HepG2 (cell line): ENCODE data around the gene DENND4A. TPM values are rescaled to one million over a fixed set of nuclear protein-coding genes. Genes with fewer than 3 reads are reported as not detected.

ENCODE experiments used
- ATAC-seq: fragments of 200-7000 bp; cut with Tn5 transposase; 3 replicates; pipeline ENCODE4 v1.9.1; 2020; ENCODE audit warnings: mild to moderate bottlenecking, moderate library complexity
- BruUV-seq: library from RNA; stranded (reverse); fragments of 400-500 nt; replicated peaks from 2 replicates; lab custom pipeline; 2021; lab: Mats Ljungman, UMichigan
- CTCF ChIA-PET: fragments of 300-600 bp; formaldehyde crosslinking; extraction: SDS; loops from one replicate; lab custom pipeline; 2021; ENCODE audit warnings: low total read pairs, inconsistent platforms, low intra/inter-chr PET ratio; lab: Yijun Ruan, JAX
- POLR2A ChIA-PET: fragments of 350-600 bp; sonication (Branson Sonifier 250); formaldehyde crosslinking; loops from one replicate; lab custom pipeline; 2020; ENCODE audit warnings: antibody characterized with exemption, inconsistent platforms; lab: Yijun Ruan, JAX
- DNase-seq: peaks from one replicate; pipeline ENCODE4 v3.0.0-alpha.2; 2015; ENCODE audit warnings: low spot score
- FAIRE-seq: peaks from 3 replicates; lab custom pipeline; 2011; peaks lifted over from hg19 to GRCh38; lab: Jason Lieb, UNC
- H2AFZ ChIP-seq: one replicate; pipeline ENCODE4 v1.6.1; 2011; ENCODE audit warnings: low read length, inconsistent platforms
- H3K27ac ChIP-seq: fragments of 300-600 bp; 3 replicates; pipeline ENCODE4 v1.8.0; 2011; ENCODE audit warnings: mixed run types, mild to moderate bottlenecking, mixed read lengths, low read length, inconsistent platforms; ENCODE audit not compliant: insufficient read depth; ENCODE audit errors: extremely low read length
- H3K27me3 ChIP-seq, 2 experiments: fragments of 200-600 bp in 1 of 2; 2 replicates in 1 of 2; 3 replicates in 1 of 2; pipeline versions ENCODE4 v1.6.0 to v1.8.0; 2011; ENCODE audit warnings: low read length in 2 of 2, mild to moderate bottlenecking in 2 of 2, moderate library complexity in 2 of 2, inconsistent platforms in 1 of 2; ENCODE audit not compliant: insufficient read depth in 2 of 2, control insufficient read depth in 1 of 2
- H3K36me3 ChIP-seq, 2 experiments: fragments of 200-600 bp in 1 of 2; replicated peaks in 1 of 2; 2 replicates in 1 of 2; 3 replicates in 1 of 2; pipeline versions ENCODE4 v1.5.1 to v1.8.0; 2011; ENCODE audit warnings: low read length in 2 of 2, inconsistent platforms in 1 of 2; ENCODE audit not compliant: insufficient read depth in 2 of 2, control insufficient read depth in 1 of 2
- H3K4me1 ChIP-seq: 2 replicates; pipeline ENCODE4 v1.5.1; 2012; ENCODE audit warnings: low read length, inconsistent platforms; ENCODE audit not compliant: insufficient read depth
- H3K4me2 ChIP-seq: 2 replicates; pipeline ENCODE4 v1.6.0; 2011; ENCODE audit warnings: low read depth, low read length, inconsistent platforms
- H3K4me3 ChIP-seq, 3 experiments: fragments of 200-600 bp in 1 of 3; sonication (generic), shearing (Covaris generic) in 1 of 3; replicated peaks in 1 of 3; 2 replicates each; pipeline ENCODE4 v1.5.1; 2011 to 2016; ENCODE audit warnings: low read length in 3 of 3, inconsistent platforms in 2 of 3, low read depth in 2 of 3, mild to moderate bottlenecking in 2 of 3, control low read depth in 1 of 3, mixed read lengths in 1 of 3; ENCODE audit not compliant: insufficient read depth in 1 of 3
- H3K79me2 ChIP-seq: one replicate; pipeline ENCODE4 v1.6.1; 2011; ENCODE audit warnings: low read length, inconsistent platforms; ENCODE audit not compliant: insufficient read depth
- H3K9ac ChIP-seq: 2 replicates; pipeline ENCODE4 v1.6.0; 2011; ENCODE audit warnings: mild to moderate bottlenecking, low read depth, low read length, inconsistent platforms; ENCODE audit not compliant: insufficient read depth
- H3K9me3 ChIP-seq: 2 replicates; pipeline ENCODE4 v1.5.1; 2012; ENCODE audit warnings: mild to moderate bottlenecking, low read length
- H4K20me1 ChIP-seq: 2 replicates; pipeline ENCODE4 v1.6.0; 2011; ENCODE audit warnings: inconsistent platforms, mild to moderate bottlenecking, low read length, moderate library complexity; ENCODE audit not compliant: insufficient read depth
- MAFF ChIP-seq: IDR thresholded peaks from 2 replicates; pipeline ENCODE4 v1.6.1; 2011; ENCODE audit warnings: low read depth, low read length, improper control_type of control experiment
- MAFK ChIP-seq, 2 experiments: IDR thresholded peaks in 1 of 2; conservative IDR thresholded peaks in 1 of 2; 2 replicates each; pipeline ENCODE4 v1.6.1; 2011; ENCODE audit warnings: improper control_type of control experiment in 2 of 2, low read length in 2 of 2
- SP1 ChIP-seq, 2 experiments: fragments of 450-650 bp in 1 of 2; sonication (generic) in 1 of 2; formaldehyde crosslinking in 1 of 2; IDR thresholded peaks; 2 replicates each; pipeline versions ENCODE4 v1.4.0 to v1.6.1; 2016 to 2020; ENCODE audit warnings: missing genetic modification reagents in 1 of 2
- ZNF362 ChIP-seq: sonication (generic); formaldehyde crosslinking; IDR thresholded peaks from 2 replicates; pipeline ENCODE4 v1.4.0; 2020; ENCODE audit warnings: missing genetic modification reagents, mild to moderate bottlenecking, borderline replicate concordance
- WGBS: methylation state at CpG from one replicate; pipeline ENCODE4 v1.1.6; 2017; ENCODE audit warnings: low lambda C conversion rate; 5-methylcytosine and 5-hydroxymethylcytosine counted together
- in situ Hi-C: cut with HindIII; loops from 2 replicates; pipeline ENCODE4 v1.10.0; 2017; ENCODE audit warnings: low pct_unique_long_range_greater_than_20kb; ENCODE audit not compliant: extremely low pct_ligation_motif_present
- intact Hi-C: fragments of 100-400 bp; cut with micrococcal nuclease; formaldehyde crosslinking; loops from one replicate; pipeline ENCODE4 v1.10.0; 2022; ENCODE audit not compliant: unreplicated experiment
- polyA plus RNA-seq, 8 experiments: library from polyadenylated mRNA; depleted of rRNA in 3 of 8; stranded (reverse) in 7 of 8; unstranded in 1 of 8; fragments of >200 nt; fragmentation: Illumina TruSeq in 4 of 8; extraction: Trizol in 4 of 8; gene quantifications; 2 replicates each; pipeline versions ENCODE4 v1.2.1 to v1.2.3, GENCODE V29; 2011 to 2016; ENCODE audit warnings: low read depth in 4 of 8, missing spikeins in 1 of 8, mixed read lengths in 1 of 8; ENCODE audit not compliant: insufficient read depth in 1 of 8
- total RNA-seq, 5 experiments: library from RNA; depleted of rRNA; stranded (reverse); fragments of >200 nt; fragmentation: Illumina TruSeq; extraction: Trizol; gene quantifications; 2 replicates each; pipeline ENCODE4 v1.2.3, GENCODE V29; 2016; ENCODE audit warnings: low read depth in 1 of 5
- TF ChIP-seq, protein P1 (sequence below): sonication (generic); formaldehyde crosslinking; IDR thresholded peaks from 2 replicates; pipeline ENCODE4 v1.4.0; 2020; ENCODE audit warnings: missing genetic modification reagents, borderline replicate concordance

Gene DENND4A
- total and polyA plus RNA-seq, 2 of the 13 experiments (the other 11 are each of a cell fraction or from before 2014, with no cell fraction given) = 13.2 to 18.6 TPM

DNA sequence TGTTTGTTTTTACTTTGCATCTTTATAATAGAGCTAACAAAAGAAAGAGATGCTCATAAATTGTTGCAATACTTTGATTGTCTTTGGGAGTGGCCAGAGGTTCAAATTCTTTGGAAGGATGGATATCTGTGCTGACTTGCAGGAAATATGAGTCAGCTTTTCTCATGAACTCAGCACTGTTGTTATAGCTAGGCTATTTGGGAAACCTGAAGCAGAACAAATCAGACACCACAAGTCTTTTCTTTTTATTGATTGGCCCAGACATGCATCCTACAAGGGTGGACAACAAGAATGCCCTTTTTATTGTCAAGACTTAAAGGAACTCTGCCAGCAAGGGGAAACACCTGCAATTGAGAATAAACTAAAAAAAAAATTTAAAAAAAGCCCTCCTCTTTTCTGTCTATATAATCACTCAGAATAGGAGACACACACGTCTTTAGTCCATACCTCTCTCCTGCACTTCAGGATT, 4.6 kb upstream of the DENND4A start:
- peaks cover 6% of the 10 kb centered on the region for H3K79me2 ChIP-seq
- ATAC-seq (no peak), FAIRE-seq (no peak), DNase-seq (no peak)
- 79% methylated on average over 1 of the region's 1 CpG for WGBS
- BruUV-seq = no TSS peak
- H3K36me3 ChIP-seq = no peaks in the 10 kb centered on the region
- H4K20me1 ChIP-seq = no peaks in the 10 kb centered on the region
- H3K4me3 ChIP-seq = no peak overlapping the region
- peak; percentile 79 to 83 for TF ChIP-seq MAFK (conservative IDR thresholded peaks at IDR 0.05 in 1 of 2, IDR thresholded peaks at IDR 0.05 in 1 of 2; ENCODE audit: low read length in 2 of 2)
- TF ChIP-seq SP1 (IDR thresholded peaks at IDR 0.05) = no peak
- TF ChIP-seq SP1 (CRISPR knock-in tag; IDR thresholded peaks at IDR 0.05) = no peak
- peak; percentile 78 for TF ChIP-seq MAFF
- TF ChIP-seq, protein P1, sequence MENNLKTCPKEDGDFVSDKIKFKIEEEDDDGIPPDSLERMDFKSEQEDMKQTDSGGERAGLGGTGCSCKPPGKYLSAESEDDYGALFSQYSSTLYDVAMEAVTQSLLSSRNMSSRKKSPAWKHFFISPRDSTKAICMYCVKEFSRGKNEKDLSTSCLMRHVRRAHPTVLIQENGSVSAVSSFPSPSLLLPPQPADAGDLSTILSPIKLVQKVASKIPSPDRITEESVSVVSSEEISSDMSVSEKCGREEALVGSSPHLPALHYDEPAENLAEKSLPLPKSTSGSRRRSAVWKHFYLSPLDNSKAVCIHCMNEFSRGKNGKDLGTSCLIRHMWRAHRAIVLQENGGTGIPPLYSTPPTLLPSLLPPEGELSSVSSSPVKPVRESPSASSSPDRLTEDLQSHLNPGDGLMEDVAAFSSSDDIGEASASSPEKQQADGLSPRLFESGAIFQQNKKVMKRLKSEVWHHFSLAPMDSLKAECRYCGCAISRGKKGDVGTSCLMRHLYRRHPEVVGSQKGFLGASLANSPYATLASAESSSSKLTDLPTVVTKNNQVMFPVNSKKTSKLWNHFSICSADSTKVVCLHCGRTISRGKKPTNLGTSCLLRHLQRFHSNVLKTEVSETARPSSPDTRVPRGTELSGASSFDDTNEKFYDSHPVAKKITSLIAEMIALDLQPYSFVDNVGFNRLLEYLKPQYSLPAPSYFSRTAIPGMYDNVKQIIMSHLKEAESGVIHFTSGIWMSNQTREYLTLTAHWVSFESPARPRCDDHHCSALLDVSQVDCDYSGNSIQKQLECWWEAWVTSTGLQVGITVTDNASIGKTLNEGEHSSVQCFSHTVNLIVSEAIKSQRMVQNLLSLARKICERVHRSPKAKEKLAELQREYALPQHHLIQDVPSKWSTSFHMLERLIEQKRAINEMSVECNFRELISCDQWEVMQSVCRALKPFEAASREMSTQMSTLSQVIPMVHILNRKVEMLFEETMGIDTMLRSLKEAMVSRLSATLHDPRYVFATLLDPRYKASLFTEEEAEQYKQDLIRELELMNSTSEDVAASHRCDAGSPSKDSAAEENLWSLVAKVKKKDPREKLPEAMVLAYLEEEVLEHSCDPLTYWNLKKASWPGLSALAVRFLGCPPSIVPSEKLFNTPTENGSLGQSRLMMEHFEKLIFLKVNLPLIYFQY = no peak
- no peak for TF ChIP-seq ZNF362 (CRISPR knock-in tag)
- intact Hi-C loops (no loop called here), in situ Hi-C loops (no loop called here)
- no peak overlapping the region for H3K27ac ChIP-seq
- peaks cover 39% of the 10 kb centered on the region for H3K4me1 ChIP-seq
- H2AFZ ChIP-seq = no peak overlapping the region
- no peaks in the 10 kb centered on the region; a peak in 1 of 5 replicates for H3K27me3 ChIP-seq
- no peak overlapping the region for H3K4me2 ChIP-seq
- no peaks in the 10 kb centered on the region for H3K9me3 ChIP-seq
- POLR2A ChIA-PET = interaction anchor here (1.1 to 1.2 kb wide), 2 partner anchors 24 to 36 kb away, joined by 3 read pairs; no protein-coding TSS in a partner anchor
- CTCF ChIA-PET = no interaction called here
- H3K9ac ChIP-seq = no peak overlapping the region
